Activated CD4-positive, alpha-beta T cell treated with anti-CD3 and anti-CD28 coated beads, Interleukin-2, amount 50 U/mL, for 24 hours (primary cell): ENCODE measurements around the gene ICAM2.
"Not testable (repeated sequence)": the region's sequence is repeated elsewhere in the genome, so short reads cannot be mapped to it uniquely, and the experiment has no call there.

ENCODE experiments used
- DNase-seq, 2 donors: peaks; one replicate each; pipeline ENCODE4 v3.0.0-alpha.2; 2020; ENCODE audit warnings: low read depth in 1 of 2, low spot score in 1 of 2

The ICAM2 gene

DNA sequence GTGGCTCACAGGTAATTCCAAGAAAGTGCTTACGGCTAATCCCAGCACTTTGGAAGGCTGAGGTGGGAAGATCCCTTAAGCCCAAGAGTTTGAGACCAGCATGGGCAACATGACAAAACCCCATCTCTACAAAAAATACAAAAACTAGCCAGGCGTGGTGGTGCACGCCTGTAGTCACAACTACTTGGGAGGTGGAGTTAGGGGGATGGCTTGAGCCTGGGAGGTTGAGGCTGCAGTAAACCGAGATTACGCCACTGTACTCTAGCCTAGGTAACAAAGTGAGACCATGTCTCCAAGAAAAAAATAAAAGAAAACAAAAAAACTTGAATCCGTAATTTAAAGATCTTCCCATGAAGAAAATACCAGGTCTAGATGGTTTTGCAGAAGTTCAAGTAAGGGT lies 5.0 kb downstream of the ICAM2 start:
- no peak for DNase-seq

GRCh38 chr17:64009571-64010402 lies 10.6 kb downstream of the ICAM2 start:
- no peak for DNase-seq

- no peak for DNase-seq
Observed at GRCh38 chr17:64008830-64009229, 11.6 kb downstream of the ICAM2 start.

- no peak for DNase-seq
Observed at GRCh38 chr17:64008346-64008745, 12.1 kb downstream of the ICAM2 start.

DNA sequence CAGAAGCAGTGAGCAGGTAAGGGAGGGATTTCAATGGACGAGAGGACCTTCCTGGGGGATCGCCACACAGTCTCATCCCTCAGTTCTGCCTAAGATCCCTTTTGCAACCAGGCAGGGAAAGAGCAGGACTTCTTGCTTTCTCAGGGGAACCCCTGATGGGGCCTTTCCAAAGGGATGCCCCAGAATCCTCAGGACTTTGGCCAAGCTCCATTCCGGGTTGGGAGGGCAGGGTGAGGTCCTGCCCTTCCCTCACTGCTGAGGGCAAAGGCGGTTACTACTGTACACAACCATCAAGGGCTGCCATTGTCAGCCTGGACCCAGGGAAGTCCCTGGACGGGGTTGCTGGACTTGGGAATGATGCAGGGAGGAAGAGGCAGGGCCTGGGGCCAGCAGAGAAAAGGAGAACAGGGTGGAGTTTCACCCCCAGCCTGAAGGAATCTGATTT lies 12.6 kb downstream of the ICAM2 start:
- no peak for DNase-seq

- not testable (repeated sequence) for DNase-seq
Observed at GRCh38 chr17:64007089-64007837, 13.2 kb downstream of the ICAM2 start.

GRCh38 chr17:64006361-64007088 lies 13.9 kb downstream of the ICAM2 start:
- DNase-seq = no peak

GRCh38 chr17:64005734-64006167 lies 14.7 kb downstream of the ICAM2 start:
- DNase-seq = no peak

DNA sequence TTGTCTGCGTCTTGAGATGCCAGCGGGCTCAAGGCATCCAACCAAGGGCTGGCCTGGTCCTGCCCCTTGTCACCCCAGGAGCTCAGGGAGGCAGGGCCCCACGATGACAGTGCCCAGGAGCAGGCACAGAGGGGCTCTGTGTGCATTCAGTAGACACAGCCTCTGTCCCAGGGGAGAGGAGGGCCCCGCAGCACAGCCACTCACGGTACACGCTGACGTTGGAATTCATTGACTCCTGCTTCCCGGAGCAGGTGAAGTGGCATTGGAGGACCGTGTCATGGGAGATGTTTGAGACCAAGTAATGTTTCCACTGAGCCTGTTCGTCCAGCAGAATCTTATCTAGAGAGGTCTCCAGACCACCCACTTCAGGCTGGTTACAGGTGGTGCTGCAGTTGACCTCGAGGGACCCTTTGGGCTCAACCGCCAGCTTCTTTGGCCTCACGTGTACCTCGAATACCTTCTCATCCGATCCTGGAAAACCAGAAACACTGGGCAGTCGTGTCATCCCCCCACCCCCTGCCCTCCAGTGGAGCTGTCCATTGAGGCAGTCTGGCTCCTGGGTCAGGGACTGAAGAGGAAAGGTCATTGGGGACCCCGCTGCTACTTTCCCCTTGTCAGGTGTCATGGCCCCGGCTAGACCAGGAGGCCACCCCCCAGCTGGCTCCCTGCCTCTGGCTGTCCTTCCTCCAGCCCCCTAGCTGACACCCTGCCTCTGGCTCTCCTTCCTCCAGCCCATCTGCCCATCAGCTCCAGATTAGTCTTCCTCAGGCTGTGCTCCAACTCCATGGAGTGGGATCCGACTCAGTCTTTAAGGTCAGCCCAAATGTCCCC lies 15.3 kb downstream of the ICAM2 start:
- no peak for DNase-seq

DNA sequence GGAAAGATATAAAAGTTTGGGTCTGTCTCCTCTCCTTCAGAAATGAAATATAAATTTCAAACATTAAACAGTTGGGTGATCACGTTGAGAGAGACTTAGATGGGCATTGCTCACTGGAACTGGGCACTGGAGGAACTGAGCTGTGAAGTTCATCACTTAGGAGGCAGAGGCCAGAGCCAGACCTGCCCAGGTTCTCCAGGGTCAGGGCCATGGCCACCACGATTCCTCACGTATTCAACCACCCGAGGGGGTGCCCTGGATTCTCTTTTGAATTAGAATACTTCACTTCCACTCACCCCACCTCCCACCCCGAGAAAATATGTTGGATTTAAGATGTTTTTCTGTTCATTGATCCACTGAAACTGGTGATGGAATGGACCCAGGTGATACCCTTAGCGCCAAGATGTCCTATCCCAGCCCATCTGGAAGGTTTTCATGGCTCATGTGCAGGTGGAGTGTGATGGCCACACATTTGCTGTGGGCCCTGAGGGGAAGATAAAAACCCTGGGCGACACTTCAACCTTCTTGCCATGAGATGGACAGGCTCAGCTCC lies 16.1 kb downstream of the ICAM2 start:
- no peak for DNase-seq

DNA sequence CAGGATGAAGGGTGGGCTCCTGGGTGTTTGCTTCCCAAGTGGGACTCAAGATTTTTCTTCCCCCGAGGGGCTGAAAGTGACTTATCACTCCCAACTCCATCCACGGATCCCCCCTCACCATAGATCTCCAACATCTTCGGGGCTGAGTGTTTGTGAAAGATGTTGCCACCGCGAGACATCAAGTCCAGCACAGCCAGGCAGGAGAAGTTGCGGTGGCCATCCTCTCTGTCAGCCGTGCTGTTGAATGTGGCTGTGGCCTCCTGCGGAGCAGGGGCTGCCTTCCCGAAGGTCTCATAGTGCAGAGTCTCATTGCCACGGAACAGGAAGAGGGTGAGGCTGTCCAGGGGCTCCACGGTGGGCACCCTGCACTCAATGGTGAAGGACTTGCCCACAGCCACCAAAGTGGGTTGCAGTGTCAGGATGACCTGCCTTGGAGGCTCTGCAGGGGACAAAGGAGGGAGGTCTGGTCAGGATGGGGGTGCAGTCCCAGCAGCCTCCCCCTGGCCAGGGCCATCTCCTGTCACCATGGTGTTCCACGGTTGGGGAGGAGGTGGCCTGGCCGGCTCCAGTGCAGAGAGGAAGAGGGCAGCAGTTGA lies 16.8 kb downstream of the ICAM2 start:
- DNase-seq = no peak

DNA sequence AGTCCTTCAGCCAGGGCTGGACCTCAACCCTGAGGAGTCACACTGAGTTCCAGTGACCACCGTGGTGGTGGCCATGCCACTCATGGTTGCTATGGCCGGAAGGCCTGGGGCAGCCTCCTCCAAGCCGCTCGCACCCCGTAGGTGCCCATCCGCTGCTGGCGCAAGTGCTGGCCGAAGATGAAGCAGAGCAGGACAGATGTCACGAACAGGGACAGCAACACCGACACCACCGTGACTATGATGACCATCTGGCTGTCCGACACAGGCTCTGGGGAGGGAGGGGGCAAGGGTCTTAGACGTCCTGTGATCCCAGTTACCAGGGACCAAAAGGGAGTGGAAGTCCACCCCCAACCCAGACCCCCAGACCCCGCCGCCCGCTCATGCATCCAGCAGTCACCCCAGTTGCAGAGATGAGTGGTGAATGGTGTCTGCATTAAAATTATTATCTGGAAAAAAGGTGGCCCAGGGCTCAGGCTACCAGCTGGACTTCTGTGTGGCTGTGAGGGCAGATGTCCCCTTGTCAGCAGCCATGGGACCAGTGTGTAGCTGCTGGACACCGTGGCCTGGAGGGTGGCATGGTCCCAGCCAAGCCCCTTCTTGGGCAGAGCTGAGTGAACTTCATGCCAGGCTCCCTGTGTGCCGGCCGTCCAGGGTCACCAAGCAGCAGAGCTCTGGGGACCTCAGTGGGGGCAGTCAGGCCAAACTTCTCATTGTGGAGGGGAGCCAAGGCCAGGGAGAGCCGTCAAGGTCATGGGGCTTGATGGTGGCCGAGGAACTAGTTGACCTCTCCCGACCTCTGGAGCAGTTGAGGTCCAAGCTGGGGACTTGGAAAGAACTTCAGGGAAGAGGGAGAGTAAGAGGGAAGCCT lies 17.5 kb downstream of the ICAM2 start:
- no peak for DNase-seq

DNA sequence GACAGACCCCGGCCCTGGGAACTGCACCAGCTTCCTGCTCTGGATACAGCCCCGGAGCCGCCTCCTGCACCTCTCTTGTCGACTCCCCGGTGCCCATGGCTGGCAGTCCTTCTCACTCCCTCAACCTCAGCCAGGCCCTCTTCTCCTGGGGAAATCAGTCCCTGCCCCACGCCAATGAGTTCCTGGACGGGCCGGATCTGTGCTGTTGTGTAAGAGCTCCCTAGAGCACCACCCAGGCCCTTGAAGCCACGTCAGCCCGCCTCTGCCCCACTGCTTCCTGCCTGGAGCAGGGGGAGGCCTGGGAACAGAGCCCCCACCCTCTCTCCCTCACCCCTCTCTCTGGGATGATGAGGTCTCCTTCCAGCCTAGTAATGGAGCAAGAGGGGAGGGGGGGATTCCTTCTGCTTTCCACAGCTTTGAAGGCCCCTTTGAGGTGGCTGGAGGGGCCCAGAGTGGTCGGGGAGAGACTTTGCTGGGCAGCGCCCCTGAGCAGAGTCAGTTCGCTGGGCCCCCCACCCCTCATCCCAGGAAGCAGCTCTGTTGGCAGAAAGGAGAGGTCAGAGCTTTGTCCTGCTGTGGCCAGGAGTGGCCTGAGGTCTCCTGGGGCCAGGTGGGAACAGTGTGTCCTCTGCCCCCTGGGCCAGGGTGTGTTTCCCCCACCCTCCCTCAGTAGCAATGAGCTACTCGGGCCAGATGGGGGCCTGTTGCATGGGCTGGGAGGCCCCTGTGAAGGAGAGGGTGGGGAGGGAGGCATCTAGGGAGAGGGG lies 18.5 kb downstream of the ICAM2 start:
- DNase-seq = no peak

DNA sequence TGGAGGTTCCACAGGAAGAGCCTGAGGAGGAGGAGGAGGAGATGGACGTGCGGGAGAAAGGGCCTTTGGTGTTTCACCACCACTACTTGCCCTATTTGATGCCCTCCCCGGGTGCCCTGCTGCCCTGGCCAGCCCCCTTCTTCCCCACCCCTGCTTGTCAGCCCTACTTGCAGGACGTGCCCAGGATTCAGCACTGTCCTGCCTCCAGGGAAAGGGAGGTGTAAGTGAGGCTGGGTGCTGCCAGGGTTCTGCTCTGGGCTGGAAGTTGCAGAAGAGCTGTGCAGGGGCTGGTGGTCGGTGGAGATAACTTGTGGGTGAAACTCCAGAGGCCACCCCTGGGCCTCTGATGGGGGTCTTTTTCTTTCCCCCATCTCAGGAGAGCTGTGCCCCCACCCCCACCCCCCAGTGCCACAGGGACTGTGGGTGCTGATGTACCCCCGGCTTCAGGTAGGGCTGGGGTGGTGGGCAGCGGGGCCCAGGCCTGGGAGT lies 19.3 kb downstream of the ICAM2 start:
- no peak for DNase-seq

- no peak for DNase-seq
Observed at GRCh38 chr17:63999680-64000531, 20.5 kb downstream of the ICAM2 start.

DNA sequence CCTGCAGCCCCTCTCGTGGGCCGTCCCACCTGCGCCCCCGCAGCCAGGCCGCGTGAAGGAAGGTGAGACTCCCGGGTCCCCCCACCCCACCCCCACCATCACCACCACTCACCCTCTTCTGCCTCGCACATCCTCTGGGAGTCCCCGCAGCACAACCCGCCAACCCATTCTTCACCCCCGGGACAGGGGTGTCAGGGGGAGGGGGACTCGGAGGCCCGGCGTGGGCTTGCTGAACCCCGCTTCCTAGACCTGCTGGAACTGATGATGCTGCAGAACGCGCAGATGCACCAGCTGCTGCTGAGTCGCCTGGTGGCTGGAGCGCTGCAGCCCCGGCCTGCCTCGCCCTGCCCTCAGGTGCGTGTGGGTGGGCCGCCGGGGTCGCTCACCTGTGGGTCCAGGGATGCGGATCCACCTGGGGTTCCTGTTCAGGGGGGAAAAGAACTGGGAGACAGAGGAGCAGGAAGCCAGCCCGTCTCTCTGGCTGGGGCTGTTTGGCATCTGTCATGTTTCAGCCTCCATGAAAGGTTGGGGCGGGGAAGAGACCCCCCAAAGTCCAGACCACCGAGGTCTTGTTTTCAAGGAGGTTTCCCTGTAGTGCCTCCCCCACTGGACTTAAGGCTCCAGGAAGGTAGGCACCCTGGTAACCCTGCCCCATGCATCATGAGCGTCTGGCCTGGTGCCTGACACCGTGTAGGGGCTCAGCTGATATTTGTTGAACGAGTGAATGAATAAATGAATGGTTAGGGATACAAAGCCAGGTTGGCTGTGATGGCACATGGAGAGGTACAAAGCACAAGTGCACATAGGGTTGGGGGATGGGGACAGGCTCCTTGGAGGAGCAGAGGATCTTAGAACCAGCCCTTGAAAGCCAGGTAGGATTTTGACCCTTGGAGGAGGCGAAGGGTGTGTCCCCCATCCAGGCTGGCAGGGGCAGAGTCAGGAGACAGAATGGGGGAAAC lies 21.4 kb downstream of the ICAM2 start:
- no peak for DNase-seq
